Vagina (tissue), 2 donors: ENCODE measurements around the gene PSMD8.

ENCODE experiments used
- CTCF ChIP-seq, 3 experiments: fragments of 450-650 bp in 2 of 3; fragments of 200-600 bp in 1 of 3; sonication (generic) in 1 of 3; IDR thresholded peaks; one replicate each; pipeline ENCODE4 v1.5.1; 2017 to 2019; ENCODE audit warnings: antibody characterized with exemption in 3 of 3, mild to moderate bottlenecking in 2 of 3, moderate library complexity in 2 of 3
- POLR2A ChIP-seq, 2 donors: fragments of 450-650 bp; IDR thresholded peaks; one replicate each; pipeline ENCODE4 v1.6.1; 2017; ENCODE audit warnings: antibody characterized with exemption in 2 of 2, mild to moderate bottlenecking in 2 of 2, moderate library complexity in 2 of 2
- POLR2AphosphoS5 ChIP-seq, 2 donors: sonication (generic); formaldehyde crosslinking; IDR thresholded peaks; one replicate each; pipeline ENCODE4 v1.9.0; 2017; ENCODE audit warnings: antibody characterized with exemption in 2 of 2, mild to moderate bottlenecking in 2 of 2, low read depth in 1 of 2; ENCODE audit not compliant: insufficient read depth in 1 of 2

- TF ChIP-seq CTCF (IDR thresholded peaks at IDR 0.05) (no peak), POLR2AphosphoS5 (IDR thresholded peaks at IDR 0.05; ENCODE audit: insufficient read depth in 1 of 2, low read depth in 1 of 2) (no peak), POLR2A (IDR thresholded peaks at IDR 0.05) (no peak)
These were observed 11.5 kb downstream of the PSMD8 start for GRCh38 chr19:38385804-38386257.
